Measurements from ENCODE around the gene TBX18.

The TBX18 gene

DNA sequence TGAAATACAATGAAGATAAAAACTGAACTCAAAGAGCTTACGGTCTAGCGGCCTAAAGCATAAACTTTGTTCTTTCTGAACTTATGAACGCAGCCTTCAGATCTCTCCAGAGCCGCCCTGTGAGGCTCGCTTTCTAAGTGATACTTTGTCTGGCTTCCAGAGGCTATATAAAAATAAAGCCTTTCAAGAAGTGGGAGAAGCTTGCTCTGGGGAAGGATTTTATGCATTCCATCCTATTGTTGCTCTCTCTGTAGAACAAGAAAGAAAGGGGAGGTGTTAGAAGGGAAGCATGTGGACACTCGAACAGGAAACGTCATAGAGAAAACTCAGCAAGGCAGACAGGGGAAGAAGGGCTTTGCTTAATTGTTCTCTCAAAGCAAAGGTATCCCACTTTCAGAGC is 77.0 kb downstream of the TBX18 start:
- no peaks in the 10 kb centered on the region for H3K36me3 ChIP-seq (ENCODE audit: control insufficient read depth, insufficient read depth, low read length)
- no peaks in the 10 kb centered on the region for H3K9me3 ChIP-seq (ENCODE audit: control insufficient read depth, low read length)
- no peaks in the 10 kb centered on the region for H3K4me1 ChIP-seq (ENCODE audit: control insufficient read depth, insufficient read depth, low read length, poor library complexity, severe bottlenecking)
- no peaks in the 10 kb centered on the region for H3K27me3 ChIP-seq (replicated peaks; ENCODE audit: control insufficient read depth, insufficient read depth, low read length, poor library complexity, severe bottlenecking)
- no peak for DNase-seq
- no peak overlapping the region for H3K4me3 ChIP-seq (ENCODE audit: insufficient read depth, low read depth, low read length, poor library complexity, severe bottlenecking)
- H3K27ac ChIP-seq (ENCODE audit: insufficient read depth, low read length, poor library complexity, severe bottlenecking) = no peak overlapping the region

DNA sequence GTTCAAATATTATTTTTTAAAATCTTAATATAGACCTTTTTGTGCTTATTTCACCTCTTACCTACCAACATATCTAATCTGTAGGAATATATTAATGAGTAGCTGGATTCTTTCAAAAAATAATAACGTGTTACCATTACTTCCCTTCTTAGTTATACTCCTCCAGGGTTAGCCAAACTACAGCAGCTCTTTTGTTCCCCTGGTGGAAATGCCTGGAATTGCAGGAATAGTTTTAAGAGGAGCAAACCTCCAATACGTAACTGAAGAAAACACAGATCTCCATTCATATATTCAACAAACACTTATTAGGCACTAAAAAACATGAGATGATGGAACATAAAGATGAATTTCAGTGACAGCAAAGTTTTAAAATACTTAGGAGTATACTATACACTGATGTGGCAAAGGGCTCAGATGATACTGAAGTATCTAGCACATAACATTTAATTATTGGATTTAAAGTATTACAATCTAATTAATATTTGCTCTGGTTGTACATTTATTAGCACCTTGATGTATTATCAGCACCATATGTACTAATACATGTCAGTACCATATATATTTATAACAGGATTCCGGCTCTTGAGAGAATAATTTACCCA is 78.3 kb downstream of the TBX18 start:
- Histone ChIP-seq H3K4me1 (ENCODE audit: control insufficient read depth, insufficient read depth, low read length, poor library complexity, severe bottlenecking) (no peaks in the 10 kb centered on the region), H3K36me3 (ENCODE audit: control insufficient read depth, insufficient read depth, low read length) (no peaks in the 10 kb centered on the region), H3K27ac (ENCODE audit: insufficient read depth, low read length, poor library complexity, severe bottlenecking) (no peak overlapping the region), H3K27me3 (replicated peaks; ENCODE audit: control insufficient read depth, insufficient read depth, low read length, poor library complexity, severe bottlenecking) (no peaks in the 10 kb centered on the region), H3K9me3 (ENCODE audit: control insufficient read depth, low read length) (no peaks in the 10 kb centered on the region), H3K4me3 (ENCODE audit: insufficient read depth, low read depth, low read length, poor library complexity, severe bottlenecking) (no peak overlapping the region)
- DNase-seq = no peak

- Histone ChIP-seq H3K9me3 (ENCODE audit: control insufficient read depth, low read length) (no peaks in the 10 kb centered on the region), H3K36me3 (ENCODE audit: control insufficient read depth, insufficient read depth, low read length) (no peaks in the 10 kb centered on the region), H3K27me3 (replicated peaks; ENCODE audit: control insufficient read depth, insufficient read depth, low read length, poor library complexity, severe bottlenecking) (no peaks in the 10 kb centered on the region), H3K4me3 (ENCODE audit: insufficient read depth, low read depth, low read length, poor library complexity, severe bottlenecking) (no peak overlapping the region), H3K27ac (ENCODE audit: insufficient read depth, low read length, poor library complexity, severe bottlenecking) (no peak overlapping the region), H3K4me1 (ENCODE audit: control insufficient read depth, insufficient read depth, low read length, poor library complexity, severe bottlenecking) (no peaks in the 10 kb centered on the region)
- DNase-seq = no peak
Measured at GRCh38 chr6:84681693-84682326, 82.6 kb downstream of the TBX18 start.

- Histone ChIP-seq H3K27me3 (replicated peaks; ENCODE audit: control insufficient read depth, insufficient read depth, low read length, poor library complexity, severe bottlenecking) (no peaks in the 10 kb centered on the region), H3K9me3 (ENCODE audit: control insufficient read depth, low read length) (no peaks in the 10 kb centered on the region), H3K27ac (ENCODE audit: insufficient read depth, low read length, poor library complexity, severe bottlenecking) (no peak overlapping the region), H3K4me3 (ENCODE audit: insufficient read depth, low read depth, low read length, poor library complexity, severe bottlenecking) (no peak overlapping the region), H3K36me3 (ENCODE audit: control insufficient read depth, insufficient read depth, low read length) (no peaks in the 10 kb centered on the region), H3K4me1 (ENCODE audit: control insufficient read depth, insufficient read depth, low read length, poor library complexity, severe bottlenecking) (no peaks in the 10 kb centered on the region)
- no peak for DNase-seq
Measured at GRCh38 chr6:84675651-84676050, 88.7 kb downstream of the TBX18 start.

GRCh38 chr6:84674395-84674794 is 90.0 kb downstream of the TBX18 start:
- Histone ChIP-seq H3K4me3 (ENCODE audit: insufficient read depth, low read depth, low read length, poor library complexity, severe bottlenecking) (no peak overlapping the region), H3K4me1 (ENCODE audit: control insufficient read depth, insufficient read depth, low read length, poor library complexity, severe bottlenecking) (no peaks in the 10 kb centered on the region), H3K36me3 (ENCODE audit: control insufficient read depth, insufficient read depth, low read length) (no peaks in the 10 kb centered on the region), H3K9me3 (ENCODE audit: control insufficient read depth, low read length) (no peaks in the 10 kb centered on the region), H3K27ac (ENCODE audit: insufficient read depth, low read length, poor library complexity, severe bottlenecking) (no peak overlapping the region), H3K27me3 (replicated peaks; ENCODE audit: control insufficient read depth, insufficient read depth, low read length, poor library complexity, severe bottlenecking) (no peaks in the 10 kb centered on the region)
- DNase-seq = no peak

- no peaks in the 10 kb centered on the region for H3K9me3 ChIP-seq (ENCODE audit: control insufficient read depth, low read length)
- H3K27me3 ChIP-seq (replicated peaks; ENCODE audit: control insufficient read depth, insufficient read depth, low read length, poor library complexity, severe bottlenecking) = no peaks in the 10 kb centered on the region
- DNase-seq = no peak
- H3K4me3 ChIP-seq (ENCODE audit: insufficient read depth, low read depth, low read length, poor library complexity, severe bottlenecking) = no peak overlapping the region
- no peaks in the 10 kb centered on the region for H3K4me1 ChIP-seq (ENCODE audit: control insufficient read depth, insufficient read depth, low read length, poor library complexity, severe bottlenecking)
- H3K27ac ChIP-seq (ENCODE audit: insufficient read depth, low read length, poor library complexity, severe bottlenecking) = no peak overlapping the region
- no peaks in the 10 kb centered on the region for H3K36me3 ChIP-seq (ENCODE audit: control insufficient read depth, insufficient read depth, low read length)
Measured at GRCh38 chr6:84671183-84671582, 93.2 kb downstream of the TBX18 start.

DNA sequence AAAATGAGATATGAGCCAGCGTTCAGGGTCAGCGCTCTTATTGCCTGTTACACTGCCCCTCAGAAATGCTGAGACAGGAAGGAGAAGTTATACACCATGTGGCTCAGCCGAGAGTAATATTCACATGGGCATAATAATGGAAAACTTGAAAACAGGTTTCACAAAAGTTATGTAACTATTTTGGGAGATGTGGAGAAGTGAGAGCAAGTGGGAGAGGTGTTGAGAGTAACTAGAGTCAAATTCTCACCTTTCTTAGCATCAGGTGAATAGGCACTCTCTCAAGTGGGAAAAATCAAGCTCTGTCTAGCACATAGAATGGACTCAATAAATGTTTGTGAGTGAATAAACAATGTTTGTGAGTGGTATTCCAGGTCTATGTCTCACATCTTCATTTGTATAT is 94.5 kb downstream of the TBX18 start:
- Histone ChIP-seq H3K4me1 (ENCODE audit: control insufficient read depth, insufficient read depth, low read length, poor library complexity, severe bottlenecking) (no peaks in the 10 kb centered on the region), H3K4me3 (ENCODE audit: insufficient read depth, low read depth, low read length, poor library complexity, severe bottlenecking) (no peak overlapping the region), H3K9me3 (ENCODE audit: control insufficient read depth, low read length) (no peaks in the 10 kb centered on the region), H3K36me3 (ENCODE audit: control insufficient read depth, insufficient read depth, low read length) (no peaks in the 10 kb centered on the region), H3K27ac (ENCODE audit: insufficient read depth, low read length, poor library complexity, severe bottlenecking) (no peak overlapping the region), H3K27me3 (replicated peaks; ENCODE audit: control insufficient read depth, insufficient read depth, low read length, poor library complexity, severe bottlenecking) (no peaks in the 10 kb centered on the region)
- DNase-seq = no peak

DNA sequence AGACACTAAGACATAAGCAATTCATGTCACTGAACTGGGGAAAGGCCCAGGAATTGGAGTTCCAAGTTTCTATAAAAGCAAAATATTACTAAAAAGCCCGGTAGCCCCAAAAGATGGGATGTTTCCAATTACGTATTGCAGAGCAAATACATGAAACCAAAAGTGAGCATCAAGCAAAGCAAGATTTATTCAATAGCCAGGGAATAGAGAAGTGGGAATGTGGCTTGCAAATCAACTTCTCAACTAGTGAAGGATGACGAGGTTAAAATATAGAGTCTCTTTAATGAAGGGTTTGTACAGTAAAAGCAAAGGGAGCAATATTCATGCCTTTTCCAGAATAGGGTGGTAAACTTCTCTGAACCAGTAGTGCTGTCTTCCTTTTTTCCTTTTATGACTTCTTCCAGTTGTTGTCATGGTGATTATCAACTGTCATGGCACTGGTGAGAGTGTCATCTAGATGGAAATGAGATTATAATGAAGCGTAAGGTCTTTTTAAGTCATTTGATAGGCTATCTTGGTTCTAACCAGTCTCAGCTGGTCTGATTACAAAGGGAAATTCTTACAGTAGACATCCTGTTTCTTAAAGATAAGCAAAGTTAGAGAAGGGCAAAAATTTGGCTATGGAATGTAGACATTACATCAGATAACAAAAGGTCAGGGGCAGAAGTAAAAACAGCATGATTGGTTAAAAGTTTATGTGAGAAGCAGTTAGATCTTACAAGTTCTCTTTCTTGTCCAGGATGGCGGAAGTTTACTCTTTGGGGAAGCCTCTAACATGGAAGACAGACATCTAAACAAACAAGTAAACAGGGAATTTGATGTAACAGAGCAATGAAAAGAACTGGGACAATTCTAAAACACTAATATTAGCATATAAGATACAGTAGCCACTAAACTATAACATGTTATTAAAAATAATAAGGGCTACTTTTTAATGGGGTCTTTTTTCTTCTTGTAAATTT is 96.9 kb downstream of the TBX18 start:
- Histone ChIP-seq H3K27ac (ENCODE audit: insufficient read depth, low read length, poor library complexity, severe bottlenecking) (no peak overlapping the region), H3K9me3 (ENCODE audit: control insufficient read depth, low read length) (no peaks in the 10 kb centered on the region), H3K27me3 (replicated peaks; ENCODE audit: control insufficient read depth, insufficient read depth, low read length, poor library complexity, severe bottlenecking) (no peaks in the 10 kb centered on the region), H3K4me3 (ENCODE audit: insufficient read depth, low read depth, low read length, poor library complexity, severe bottlenecking) (no peak overlapping the region), H3K4me1 (ENCODE audit: control insufficient read depth, insufficient read depth, low read length, poor library complexity, severe bottlenecking) (no peaks in the 10 kb centered on the region), H3K36me3 (ENCODE audit: control insufficient read depth, insufficient read depth, low read length) (no peaks in the 10 kb centered on the region)
- no peak for DNase-seq

DNA sequence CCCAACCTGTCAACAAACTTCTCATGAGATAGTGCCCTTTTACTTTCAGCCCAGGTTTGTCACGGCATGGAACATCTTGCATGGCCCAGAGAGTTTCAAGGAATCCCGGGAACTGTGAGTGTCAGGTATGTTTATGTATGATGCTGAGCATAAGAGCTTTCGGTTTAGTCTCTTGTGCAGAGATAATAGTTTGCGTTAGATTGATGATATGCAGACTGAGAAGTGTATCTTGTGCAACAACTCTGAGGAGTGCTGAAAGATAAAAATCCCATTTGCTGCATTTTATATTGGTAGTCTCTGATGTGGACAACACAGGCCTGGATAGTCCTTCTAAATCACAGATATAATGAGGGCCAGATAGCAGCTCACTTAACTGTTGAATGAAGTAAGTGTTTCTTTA is 99.0 kb downstream of the TBX18 start:
- Histone ChIP-seq H3K27me3 (replicated peaks; ENCODE audit: control insufficient read depth, insufficient read depth, low read length, poor library complexity, severe bottlenecking) (no peaks in the 10 kb centered on the region), H3K27ac (ENCODE audit: insufficient read depth, low read length, poor library complexity, severe bottlenecking) (no peak overlapping the region), H3K4me3 (ENCODE audit: insufficient read depth, low read depth, low read length, poor library complexity, severe bottlenecking) (no peak overlapping the region), H3K9me3 (ENCODE audit: control insufficient read depth, low read length) (no peaks in the 10 kb centered on the region), H3K4me1 (ENCODE audit: control insufficient read depth, insufficient read depth, low read length, poor library complexity, severe bottlenecking) (no peaks in the 10 kb centered on the region), H3K36me3 (ENCODE audit: control insufficient read depth, insufficient read depth, low read length) (no peaks in the 10 kb centered on the region)
- no peak for DNase-seq

- H3K27me3 ChIP-seq (replicated peaks; ENCODE audit: control insufficient read depth, insufficient read depth, low read length, poor library complexity, severe bottlenecking) = no peaks in the 10 kb centered on the region
- no peaks in the 10 kb centered on the region for H3K4me1 ChIP-seq (ENCODE audit: control insufficient read depth, insufficient read depth, low read length, poor library complexity, severe bottlenecking)
- no peak overlapping the region for H3K27ac ChIP-seq (ENCODE audit: insufficient read depth, low read length, poor library complexity, severe bottlenecking)
- H3K36me3 ChIP-seq (ENCODE audit: control insufficient read depth, insufficient read depth, low read length) = no peaks in the 10 kb centered on the region
- H3K9me3 ChIP-seq (ENCODE audit: control insufficient read depth, low read length) = no peaks in the 10 kb centered on the region
- H3K4me3 ChIP-seq (ENCODE audit: insufficient read depth, low read depth, low read length, poor library complexity, severe bottlenecking) = no peak overlapping the region
- no peak for DNase-seq
Measured at GRCh38 chr6:84663866-84664265, 100.5 kb downstream of the TBX18 start.

Measured in effector memory CD4-positive, alpha-beta T cell (primary cell).